CD14-positive monocyte (primary cell): ENCODE results near the gene LRRC45. TPM values are rescaled to one million over a fixed set of nuclear protein-coding genes. Genes with fewer than 3 reads are reported as not detected.

Source experiments
- DNase-seq, 3 donors: peaks; one replicate each; pipeline ENCODE4 v3.0.0-alpha.2; 2011 to 2022
- H2AFZ ChIP-seq: 2 replicates; pipeline ENCODE4 v1.6.0; 2012; ENCODE audit warnings: mild to moderate bottlenecking, low read depth, low read length, inconsistent platforms; ENCODE audit not compliant: insufficient read depth, poor library complexity, severe bottlenecking
- H3K27ac ChIP-seq, 2 donors: 1 replicate in 1 of 2; 2 replicates in 1 of 2; pipeline ENCODE4 v1.5.1; 2012 to 2013; ENCODE audit warnings: low read length in 2 of 2, control low read depth in 1 of 2, inconsistent platforms in 1 of 2, low read depth in 1 of 2, mild to moderate bottlenecking in 1 of 2
- H3K27me3 ChIP-seq, 2 donors: one replicate each; pipeline versions ENCODE4 v1.6.0 to v1.6.1; 2011 to 2013; ENCODE audit warnings: low read length in 2 of 2; ENCODE audit not compliant: control insufficient read depth in 2 of 2, insufficient read depth in 2 of 2
- H3K36me3 ChIP-seq, 2 donors: replicated peaks in 1 of 2; 1 replicate in 1 of 2; 2 replicates in 1 of 2; pipeline versions ENCODE4 v1.5.1 to v1.6.1; 2012 to 2013; ENCODE audit warnings: low read length in 2 of 2, control low read depth in 1 of 2, inconsistent platforms in 1 of 2, mild to moderate bottlenecking in 1 of 2; ENCODE audit not compliant: insufficient read depth in 2 of 2, control insufficient read depth in 1 of 2
- H3K4me1 ChIP-seq, 2 donors: 1 replicate in 1 of 2; 2 replicates in 1 of 2; pipeline versions ENCODE4 v1.5.1 to v1.6.1; 2012 to 2013; ENCODE audit warnings: low read length in 2 of 2, control low read depth in 1 of 2, inconsistent platforms in 1 of 2, mild to moderate bottlenecking in 1 of 2, moderate library complexity in 1 of 2; ENCODE audit not compliant: insufficient read depth in 2 of 2, control insufficient read depth in 1 of 2
- H3K4me2 ChIP-seq: replicated peaks from 2 replicates; pipeline ENCODE3; 2012; ENCODE audit warnings: low read length, moderate library complexity, mild to moderate bottlenecking; ENCODE audit not compliant: poor library complexity, severe bottlenecking; ENCODE audit errors: extremely low read depth
- H3K4me3 ChIP-seq, 3 experiments: fragments of 200-600 bp in 1 of 3; sonication (generic) in 1 of 3; replicated peaks in 1 of 3; 1 replicate in 2 of 3; 2 replicates in 1 of 3; pipeline ENCODE4 v1.5.1; 2011 to 2013; ENCODE audit warnings: low read length in 3 of 3, mild to moderate bottlenecking in 3 of 3, control low read depth in 2 of 3, low read depth in 2 of 3, inconsistent platforms in 1 of 3, moderate library complexity in 1 of 3
- H3K79me2 ChIP-seq: 2 replicates; pipeline ENCODE4 v1.6.0; 2012; ENCODE audit warnings: mild to moderate bottlenecking, control low read depth, inconsistent platforms, low read length, moderate library complexity; ENCODE audit not compliant: insufficient read depth
- H3K9ac ChIP-seq: 2 replicates; pipeline ENCODE4 v1.6.0; 2017; ENCODE audit warnings: low read length, mild to moderate bottlenecking; ENCODE audit not compliant: insufficient read depth, poor library complexity, severe bottlenecking
- H3K9me3 ChIP-seq, 2 donors: replicated peaks in 1 of 2; 1 replicate in 1 of 2; 2 replicates in 1 of 2; pipeline versions ENCODE4 v1.5.1 to v1.6.1; 2012 to 2013; ENCODE audit warnings: low read length in 2 of 2, control low read depth in 1 of 2; ENCODE audit not compliant: control insufficient read depth in 1 of 2, insufficient read depth in 1 of 2
- H4K20me1 ChIP-seq: 2 replicates; pipeline ENCODE4 v1.6.0; 2012; ENCODE audit warnings: mild to moderate bottlenecking, low read length, control low read depth, moderate library complexity; ENCODE audit not compliant: insufficient read depth
- H3K27ac Mint-ChIP-seq, 7 donors: one replicate each; pipeline ENCODE4 v1.8.0; 2020; ENCODE audit warnings: mild to moderate bottlenecking in 7 of 7, mixed read lengths in 7 of 7, moderate library complexity in 6 of 7, inconsistent platforms in 2 of 7
- H3K27me3 Mint-ChIP-seq, 3 donors: one replicate each; pipeline ENCODE4 v1.8.0; 2021 to 2022; ENCODE audit warnings: low read depth in 3 of 3, mild to moderate bottlenecking in 3 of 3, mixed read lengths in 3 of 3, moderate library complexity in 3 of 3, inconsistent platforms in 1 of 3
- H3K36me3 Mint-ChIP-seq, 2 donors: one replicate each; pipeline ENCODE4 v1.8.0; 2020; ENCODE audit warnings: mixed read lengths in 2 of 2, inconsistent platforms in 1 of 2, mild to moderate bottlenecking in 1 of 2
- H3K4me1 Mint-ChIP-seq: one replicate; pipeline ENCODE4 v1.8.0; 2020; ENCODE audit warnings: mild to moderate bottlenecking, mixed read lengths
- H3K4me3 Mint-ChIP-seq, 2 donors: one replicate each; pipeline ENCODE4 v1.8.0; 2020; ENCODE audit warnings: mild to moderate bottlenecking in 2 of 2, mixed read lengths in 2 of 2, moderate library complexity in 1 of 2
- H3K9me3 Mint-ChIP-seq, 7 donors: one replicate each; pipeline ENCODE4 v1.8.0; 2020 to 2022; ENCODE audit warnings: mixed read lengths in 7 of 7, mild to moderate bottlenecking in 6 of 7, moderate library complexity in 6 of 7, inconsistent platforms in 2 of 7
- WGBS: methylation state at CpG from one replicate; pipeline ENCODE4 v1.1.5; 2013; ENCODE audit warnings: missing lambda C conversion rate; ENCODE audit not compliant: insufficient coverage; 5-methylcytosine and 5-hydroxymethylcytosine counted together
- intact Hi-C, 2 donors: fragments of 100-400 bp; cut with micrococcal nuclease; formaldehyde crosslinking; loops; one replicate each; pipeline versions ENCODE4 v1.15.0 to v1.15.1; 2023
- polyA plus RNA-seq, 3 donors: library from polyadenylated mRNA; depleted of rRNA in 1 of 3; unstranded in 2 of 3; stranded (reverse) in 1 of 3; fragments of 300-500 nt in 2 of 3; fragments of >200 nt in 1 of 3; fragmentation: Illumina TruSeq in 2 of 3; gene quantifications; 1 replicate in 2 of 3; 2 replicates in 1 of 3; pipeline ENCODE4 v1.2.3, GENCODE V29; 2012 to 2021
- TF ChIP-seq, protein P1 (sequence below): fragments of 200-600 bp; IDR thresholded peaks from one replicate; pipeline ENCODE4 v1.8.0; 2022; ENCODE audit warnings: antibody characterized with exemption, mild to moderate bottlenecking

The LRRC45 gene
- polyA plus RNA-seq, 3 donors, result 2.6 to 12.2 (median 3.4) TPM

- no peak for DNase-seq
- H3K9ac ChIP-seq, result no peak overlapping the region
- no peak overlapping the region for H3K27ac ChIP-seq
- H3K27me3 Mint-ChIP-seq, result peaks cover 10 to 22% (median 13%) of the 10 kb centered on the region in 3 donors
- H3K4me1 ChIP-seq, result peaks cover 36 to 51% of the 10 kb centered on the region in 2 donors
- H3K27ac Mint-ChIP-seq, result no peak overlapping the region
- H3K4me3 Mint-ChIP-seq, result peak overlapping the region in 1 of 2 donors; percentile 31
- H3K4me3 ChIP-seq, result no peak overlapping the region
- H3K9me3 Mint-ChIP-seq, result peaks cover 0 to 5% (median 0%) of the 10 kb centered on the region in 7 donors
- intact Hi-C loops, result loop anchor here (5.0 to 10.0 kb wide), 4 partner anchors 59 to 419 kb away; partner anchors contain the start of genes CYBC1 (in 1 of the 2), FASN (in 1 of the 2), NARF (in 1 of the 2) and SLC25A10 (in 1 of the 2)
- H3K36me3 ChIP-seq, result peaks cover 0 to 7% of the 10 kb centered on the region in 2 donors
- peaks cover 6 to 10% of the 10 kb centered on the region in 2 donors for H3K27me3 ChIP-seq
- peaks cover 11% of the 10 kb centered on the region for H4K20me1 ChIP-seq
- no peak overlapping the region for H2AFZ ChIP-seq
- H3K36me3 Mint-ChIP-seq, result peaks cover 11 to 19% of the 10 kb centered on the region in 2 donors
- H3K4me2 ChIP-seq, result no peak overlapping the region
- WGBS, result 100% methylated on average over 4 of the region's 8 CpGs
- TF ChIP-seq, protein P1, sequence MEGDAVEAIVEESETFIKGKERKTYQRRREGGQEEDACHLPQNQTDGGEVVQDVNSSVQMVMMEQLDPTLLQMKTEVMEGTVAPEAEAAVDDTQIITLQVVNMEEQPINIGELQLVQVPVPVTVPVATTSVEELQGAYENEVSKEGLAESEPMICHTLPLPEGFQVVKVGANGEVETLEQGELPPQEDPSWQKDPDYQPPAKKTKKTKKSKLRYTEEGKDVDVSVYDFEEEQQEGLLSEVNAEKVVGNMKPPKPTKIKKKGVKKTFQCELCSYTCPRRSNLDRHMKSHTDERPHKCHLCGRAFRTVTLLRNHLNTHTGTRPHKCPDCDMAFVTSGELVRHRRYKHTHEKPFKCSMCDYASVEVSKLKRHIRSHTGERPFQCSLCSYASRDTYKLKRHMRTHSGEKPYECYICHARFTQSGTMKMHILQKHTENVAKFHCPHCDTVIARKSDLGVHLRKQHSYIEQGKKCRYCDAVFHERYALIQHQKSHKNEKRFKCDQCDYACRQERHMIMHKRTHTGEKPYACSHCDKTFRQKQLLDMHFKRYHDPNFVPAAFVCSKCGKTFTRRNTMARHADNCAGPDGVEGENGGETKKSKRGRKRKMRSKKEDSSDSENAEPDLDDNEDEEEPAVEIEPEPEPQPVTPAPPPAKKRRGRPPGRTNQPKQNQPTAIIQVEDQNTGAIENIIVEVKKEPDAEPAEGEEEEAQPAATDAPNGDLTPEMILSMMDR, result no peak
- no peaks in the 10 kb centered on the region for H3K9me3 ChIP-seq
- peaks cover 3% of the 10 kb centered on the region for H3K79me2 ChIP-seq
- H3K4me1 Mint-ChIP-seq, result peaks cover 29% of the 10 kb centered on the region
Observed at GRCh38 chr17:82035488-82035887, 12.4 kb downstream of the LRRC45 start.

GRCh38 chr17:82035956-82036633, 13.0 kb downstream of the LRRC45 start:
- Histone ChIP-seq H3K4me3 (peak overlapping the region in 1 of 3 experiments; percentile 89), H3K27ac (no peak overlapping the region), H3K9ac (peak overlapping the region; percentile 75), H3K79me2 (peaks cover 3% of the 10 kb centered on the region), H3K27me3 (peaks cover 6 to 10% of the 10 kb centered on the region in 2 donors), H2AFZ (no peak overlapping the region), H3K4me1 (peaks cover 32 to 45% of the 10 kb centered on the region in 2 donors), H3K36me3 (peaks cover 0 to 7% of the 10 kb centered on the region in 2 donors), H3K4me2 (peak overlapping the region; percentile 100), H3K9me3 (no peaks in the 10 kb centered on the region), H4K20me1 (peaks cover 11% of the 10 kb centered on the region)
- TF ChIP-seq, protein P1, result no peak
- 92% methylated on average over 16 of the region's 20 CpGs for WGBS
- no peak for DNase-seq
- H3K9me3 Mint-ChIP-seq, result peaks cover 0 to 5% (median 0%) of the 10 kb centered on the region in 7 donors
- H3K27me3 Mint-ChIP-seq, result peaks cover 11 to 17% (median 12%) of the 10 kb centered on the region in 3 donors
- peaks cover 11 to 19% of the 10 kb centered on the region in 2 donors for H3K36me3 Mint-ChIP-seq
- H3K4me1 Mint-ChIP-seq, result peaks cover 29% of the 10 kb centered on the region
- H3K27ac Mint-ChIP-seq, result peak overlapping the region in 1 of 7 donors; percentile 64
- intact Hi-C loops, result loop anchor here (5.0 to 10.0 kb wide), 4 partner anchors 59 to 419 kb away; partner anchors contain the start of genes CYBC1 (in 1 of the 2), FASN (in 1 of the 2), NARF (in 1 of the 2) and SLC25A10 (in 1 of the 2)
- peak overlapping the region; percentile 80 to 82 for H3K4me3 Mint-ChIP-seq
